Glomerular visceral epithelial cell (primary cell): ENCODE measurements around the gene SMAD1.

Experiments used
- DNase-seq: peaks from one replicate; pipeline ENCODE4 v3.0.0-alpha.2; 2016; ENCODE audit errors: extremely low spot score

The SMAD1 gene

GRCh38 chr4:145489556-145489955 lies 7.9 kb downstream of the SMAD1 start:
- DNase-seq = no peak

- no peak for DNase-seq
Measured at GRCh38 chr4:145490361-145490760, 8.7 kb downstream of the SMAD1 start.

GRCh38 chr4:145490796-145491195 lies 9.1 kb downstream of the SMAD1 start:
- DNase-seq = no peak

- no peak for DNase-seq
Measured at GRCh38 chr4:145492376-145492775, 10.7 kb downstream of the SMAD1 start.

- DNase-seq = no peak
Measured at GRCh38 chr4:145493166-145493565, 11.5 kb downstream of the SMAD1 start.

GRCh38 chr4:145494666-145495270 lies 13.1 kb downstream of the SMAD1 start:
- DNase-seq = no peak

- DNase-seq = no peak
Measured at GRCh38 chr4:145496292-145496691, 14.6 kb downstream of the SMAD1 start.

- no peak for DNase-seq
Measured at GRCh38 chr4:145497199-145498149, 15.8 kb downstream of the SMAD1 start.

GRCh38 chr4:145498430-145498829 lies 16.8 kb downstream of the SMAD1 start:
- no peak for DNase-seq

GRCh38 chr4:145501051-145501660 lies 19.5 kb downstream of the SMAD1 start:
- no peak for DNase-seq

- no peak for DNase-seq
Measured at GRCh38 chr4:145502809-145503208, 21.2 kb downstream of the SMAD1 start.

- no peak for DNase-seq
Measured at GRCh38 chr4:145503486-145504072, 21.9 kb downstream of the SMAD1 start.

GRCh38 chr4:145505995-145506394 lies 24.3 kb downstream of the SMAD1 start:
- no peak for DNase-seq

GRCh38 chr4:145507636-145508035 lies 26.0 kb downstream of the SMAD1 start:
- no peak for DNase-seq

GRCh38 chr4:145511913-145512522 lies 30.4 kb downstream of the SMAD1 start:
- DNase-seq = peak; percentile 9

- no peak for DNase-seq
Measured at GRCh38 chr4:145513020-145513621, 31.5 kb downstream of the SMAD1 start.

- no peak for DNase-seq
Measured at GRCh38 chr4:145520172-145520571, 38.5 kb downstream of the SMAD1 start.

- DNase-seq = no peak
Measured at GRCh38 chr4:145521282-145521681, 39.6 kb downstream of the SMAD1 start.

- no peak for DNase-seq
Measured at GRCh38 chr4:145523117-145523516, 41.5 kb downstream of the SMAD1 start.

GRCh38 chr4:145524552-145524951 lies 42.9 kb downstream of the SMAD1 start:
- DNase-seq = no peak

GRCh38 chr4:145525291-145525740 lies 43.7 kb downstream of the SMAD1 start:
- no peak for DNase-seq
